22Rv1 (cell line): ENCODE measurements around the gene DELE1.

Experiments used
- H3K27ac ChIP-seq: fragments of 450-650 bp; 2 replicates; pipeline ENCODE4 v1.5.1; 2017
- ZFX ChIP-seq: fragments of 450-650 bp; IDR thresholded peaks from 2 replicates; pipeline ENCODE4 v1.6.1; 2017; ENCODE audit warnings: antibody characterized with exemption, borderline replicate concordance
- TF ChIP-seq, protein P1 (sequence below): fragments of 450-650 bp; IDR thresholded peaks from 2 replicates; pipeline ENCODE4 v1.5.1; 2017; ENCODE audit warnings: mild to moderate bottlenecking

Gene DELE1

DNA sequence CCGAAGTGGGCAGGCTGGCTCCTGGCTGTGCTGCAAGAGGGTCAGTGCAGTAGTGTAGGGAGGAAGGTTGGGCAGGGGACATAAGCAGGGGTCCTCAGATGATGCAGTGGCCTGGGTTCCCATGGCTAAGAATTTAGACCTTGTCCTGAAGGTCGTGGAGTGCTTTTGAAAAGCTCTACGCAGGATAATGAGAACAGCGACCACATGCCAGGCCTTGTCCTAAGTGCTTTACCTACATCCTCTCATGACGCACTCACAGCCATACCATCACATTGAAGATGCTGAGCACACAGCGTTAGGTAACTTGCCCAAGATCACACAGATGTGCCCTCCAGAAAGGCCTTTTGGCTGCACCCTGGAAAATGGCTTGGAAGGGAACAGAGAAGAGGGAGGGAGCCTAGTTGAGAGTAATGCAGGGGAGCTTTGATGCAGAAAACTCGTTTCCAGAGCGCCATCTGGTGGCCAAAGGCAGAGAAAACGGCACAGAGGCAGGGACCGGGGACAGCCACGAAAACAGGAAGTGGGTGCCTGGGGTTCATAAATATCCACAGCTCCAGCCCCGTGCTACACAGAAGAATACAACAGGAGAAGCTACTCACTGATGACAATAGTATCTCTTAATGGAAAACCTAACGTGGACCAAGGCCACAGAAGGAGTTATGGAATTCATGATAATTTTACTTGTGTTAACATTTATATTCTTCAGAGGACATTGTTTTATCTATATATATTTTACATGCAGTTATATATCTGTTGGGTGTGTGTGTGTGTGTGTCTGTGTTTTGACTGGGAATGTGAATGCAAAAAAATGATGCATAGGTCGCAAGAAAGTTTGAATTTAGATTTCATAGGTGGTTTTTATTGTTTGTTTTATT, 37.0 kb downstream of the DELE1 start:
- no peak for TF ChIP-seq ZFX
- TF ChIP-seq, protein P1, sequence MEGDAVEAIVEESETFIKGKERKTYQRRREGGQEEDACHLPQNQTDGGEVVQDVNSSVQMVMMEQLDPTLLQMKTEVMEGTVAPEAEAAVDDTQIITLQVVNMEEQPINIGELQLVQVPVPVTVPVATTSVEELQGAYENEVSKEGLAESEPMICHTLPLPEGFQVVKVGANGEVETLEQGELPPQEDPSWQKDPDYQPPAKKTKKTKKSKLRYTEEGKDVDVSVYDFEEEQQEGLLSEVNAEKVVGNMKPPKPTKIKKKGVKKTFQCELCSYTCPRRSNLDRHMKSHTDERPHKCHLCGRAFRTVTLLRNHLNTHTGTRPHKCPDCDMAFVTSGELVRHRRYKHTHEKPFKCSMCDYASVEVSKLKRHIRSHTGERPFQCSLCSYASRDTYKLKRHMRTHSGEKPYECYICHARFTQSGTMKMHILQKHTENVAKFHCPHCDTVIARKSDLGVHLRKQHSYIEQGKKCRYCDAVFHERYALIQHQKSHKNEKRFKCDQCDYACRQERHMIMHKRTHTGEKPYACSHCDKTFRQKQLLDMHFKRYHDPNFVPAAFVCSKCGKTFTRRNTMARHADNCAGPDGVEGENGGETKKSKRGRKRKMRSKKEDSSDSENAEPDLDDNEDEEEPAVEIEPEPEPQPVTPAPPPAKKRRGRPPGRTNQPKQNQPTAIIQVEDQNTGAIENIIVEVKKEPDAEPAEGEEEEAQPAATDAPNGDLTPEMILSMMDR, result peak; percentile 82
- no peak overlapping the region for H3K27ac ChIP-seq

GRCh38 chr5:141961466-141961865, 37.8 kb downstream of the DELE1 start:
- no peak overlapping the region for H3K27ac ChIP-seq
- no peak for TF ChIP-seq ZFX
- TF ChIP-seq, protein P1, result no peak

GRCh38 chr5:141963701-141964100, 40.0 kb downstream of the DELE1 start:
- H3K27ac ChIP-seq, result no peak overlapping the region
- TF ChIP-seq, protein P1, result no peak
- no peak for TF ChIP-seq ZFX

DNA sequence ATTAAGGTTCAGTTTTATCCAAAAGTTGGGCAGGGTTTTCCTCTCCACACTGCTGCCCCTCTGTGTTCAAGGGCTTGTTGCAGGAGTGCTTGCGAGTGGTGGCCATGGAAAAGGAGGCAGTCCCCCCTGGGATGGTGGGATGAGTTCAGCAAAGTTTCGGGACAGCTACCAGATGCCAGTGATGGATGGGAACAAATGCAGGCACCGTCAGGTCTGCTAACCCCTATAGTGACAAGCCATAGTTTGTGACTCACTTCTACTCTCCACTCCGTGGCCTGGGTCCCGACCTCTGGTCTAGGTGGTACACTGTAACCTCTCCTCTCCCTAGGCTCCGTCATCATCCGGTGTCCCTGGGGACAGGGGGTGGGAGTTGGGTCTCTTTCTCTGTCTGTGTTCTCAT, 41.4 kb downstream of the DELE1 start:
- H3K27ac ChIP-seq, result no peak overlapping the region
- TF ChIP-seq, protein P1, result no peak
- no peak for TF ChIP-seq ZFX

- TF ChIP-seq ZFX, result no peak
- TF ChIP-seq, protein P1, result no peak
- no peak overlapping the region for H3K27ac ChIP-seq
These were observed 42.7 kb downstream of the DELE1 start for GRCh38 chr5:141966275-141966962.

DNA sequence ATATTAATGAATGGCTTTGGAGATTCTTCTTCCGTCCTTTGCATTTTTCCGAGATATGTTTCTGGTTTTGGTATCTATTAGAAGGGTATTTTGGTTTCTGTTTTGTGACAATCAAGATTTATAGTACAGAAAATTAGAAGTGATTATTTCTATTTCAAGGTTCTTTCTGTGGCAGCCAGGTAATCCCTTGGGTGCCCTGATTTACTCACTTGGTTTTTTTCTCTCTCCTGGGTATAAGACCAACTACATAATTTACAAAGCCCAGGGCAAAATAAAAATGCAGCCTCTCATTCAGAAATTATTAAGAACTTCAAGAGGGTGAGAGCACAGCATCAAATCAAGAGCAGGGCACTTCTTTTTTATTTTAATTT, 43.3 kb downstream of the DELE1 start:
- no peak overlapping the region for H3K27ac ChIP-seq
- TF ChIP-seq, protein P1, result no peak
- no peak for TF ChIP-seq ZFX

DNA sequence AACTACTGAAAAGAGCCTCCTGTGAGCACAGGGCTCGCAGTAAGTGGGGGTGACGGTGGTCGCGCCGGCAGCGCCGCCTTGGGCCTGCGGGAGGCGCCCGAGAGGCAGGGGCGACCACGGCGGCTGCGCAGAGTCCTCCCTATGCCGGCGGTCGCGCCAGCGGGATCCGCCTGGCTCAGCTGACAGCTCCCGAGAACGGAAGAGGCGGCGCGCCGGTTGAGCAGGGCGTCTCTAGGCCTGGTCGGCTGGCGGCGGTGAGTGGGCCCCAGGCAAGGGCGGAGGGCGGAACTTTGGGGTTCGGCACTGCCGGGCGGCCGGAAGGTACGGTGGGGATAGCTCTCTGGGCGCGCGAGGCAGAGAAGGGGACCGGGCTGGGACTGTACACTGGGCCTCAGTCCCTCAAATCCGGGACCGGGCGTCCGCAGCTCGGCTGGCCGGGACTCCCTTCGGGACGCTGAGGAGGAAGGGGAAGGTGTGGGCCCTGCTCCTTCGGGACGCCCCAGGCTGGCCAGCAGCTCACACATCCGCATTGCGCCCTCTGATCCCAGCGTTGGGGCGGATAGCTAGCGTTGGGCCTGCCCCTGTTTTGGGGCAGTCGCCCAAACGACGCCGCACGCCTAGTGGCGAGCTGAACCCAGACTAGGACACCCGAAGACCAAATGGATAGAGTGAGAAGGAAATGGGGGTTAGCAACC, 45.4 kb downstream of the DELE1 start, which contains the start of gene RNF14:
RNF14 (plus strand) TSS at position 192 of the 695 bp plus-strand sequence. CDS start 4,484 bp downstream, outside the sequence.
- peak within 1 kb of the TSS; percentile 75 for H3K27ac ChIP-seq
- TF ChIP-seq ZFX, result no peak
- TF ChIP-seq, protein P1, result peak; percentile 99
